ENCODE measurements around the gene TSPAN9. TPM values are rescaled to one million over a fixed set of nuclear protein-coding genes. Genes with fewer than 3 reads are reported as not detected.

Gene TSPAN9
- polyA plus RNA-seq, 3 donors from 2014 or later = 0.44 TPM; not detected in 2

DNA sequence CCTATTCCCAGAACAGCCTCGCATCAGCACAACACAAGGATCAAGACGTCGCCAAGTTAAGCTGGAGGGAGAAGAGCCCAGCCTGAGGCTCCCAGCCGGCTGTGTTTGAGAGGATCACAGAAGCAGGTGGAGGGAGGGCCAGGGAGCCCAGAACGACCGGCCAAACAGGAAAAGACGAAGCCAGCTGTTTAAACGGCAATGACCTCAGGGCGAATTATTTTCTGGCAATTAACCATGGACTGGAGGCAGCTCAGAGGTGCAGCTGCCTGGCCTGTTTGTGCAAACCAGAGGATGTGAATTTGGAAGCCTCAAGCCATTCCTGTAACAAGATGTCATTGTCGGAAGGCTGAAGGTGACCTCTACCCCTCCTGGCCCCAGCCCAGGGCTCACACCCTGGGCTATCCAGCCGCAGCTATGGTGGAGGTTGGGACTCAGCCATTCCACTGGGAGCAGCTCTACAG lies 238.1 kb downstream of the TSPAN9 start:
- Mint-ChIP-seq H3K27me3 (ENCODE audit: low read depth in 3 of 3) (peaks cover 0 to 2% (median 1%) of the 10 kb centered on the region in 3 donors), H3K4me1 (no peaks in the 10 kb centered on the region), H3K36me3 (no peaks in the 10 kb centered on the region), H3K4me3 (no peak overlapping the region), H3K9me3 (no peaks in the 10 kb centered on the region), H3K27ac (no peak overlapping the region)
- no peak for DNase-seq

DNA sequence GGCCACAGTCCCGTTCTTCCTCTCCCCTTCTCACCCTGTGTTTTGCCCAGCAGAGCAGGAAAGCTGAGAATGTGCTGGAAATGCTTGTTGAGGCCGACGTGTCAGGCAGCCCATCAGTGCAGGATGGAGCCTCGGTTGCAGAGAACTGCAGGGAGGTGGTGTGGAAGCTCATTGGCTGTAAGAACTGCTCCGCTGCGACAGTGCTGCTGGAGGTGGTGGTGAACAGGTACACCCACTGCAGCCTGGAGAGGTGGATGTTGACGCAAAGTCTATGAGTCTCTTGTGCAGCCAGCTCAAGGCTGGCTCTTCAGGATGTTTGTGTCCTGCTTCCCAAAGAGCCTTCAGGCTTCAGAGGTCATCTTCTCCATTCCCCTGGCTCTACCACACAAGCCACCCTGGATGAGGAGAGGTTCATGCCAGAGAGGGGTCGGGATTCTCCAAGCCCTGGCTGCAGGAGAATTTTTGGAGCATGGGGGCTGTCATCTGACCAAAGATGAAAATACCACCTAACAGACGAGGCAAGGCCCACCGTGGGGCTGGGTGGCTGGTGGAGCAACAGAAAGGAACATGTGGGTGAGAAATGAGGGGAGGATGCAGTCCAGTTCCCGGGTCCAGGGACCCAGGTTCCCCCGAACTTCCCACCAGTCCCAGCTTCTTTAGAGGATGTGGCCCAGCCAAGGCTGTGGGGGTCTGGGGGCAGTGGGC lies 239.7 kb downstream of the TSPAN9 start:
- no peak overlapping the region for H3K4me3 Mint-ChIP-seq

GRCh38 chr12:3317481-3317815 lies 240.3 kb downstream of the TSPAN9 start:
- Mint-ChIP-seq H3K36me3 (no peaks in the 10 kb centered on the region), H3K4me1 (no peaks in the 10 kb centered on the region), H3K27me3 (ENCODE audit: low read depth in 3 of 3) (peaks cover 0 to 2% (median 1%) of the 10 kb centered on the region in 3 donors), H3K27ac (no peak overlapping the region), H3K4me3 (no peak overlapping the region), H3K9me3 (no peaks in the 10 kb centered on the region)
- DNase-seq = no peak

More for the DNA sequence above, 239.7 kb downstream of the TSPAN9 start:
- Mint-ChIP-seq H3K36me3 (no peaks in the 10 kb centered on the region), H3K27ac (no peak overlapping the region), H3K4me1 (no peaks in the 10 kb centered on the region), H3K27me3 (ENCODE audit: low read depth in 3 of 3) (peaks cover 0 to 2% (median 1%) of the 10 kb centered on the region in 3 donors), H3K9me3 (no peaks in the 10 kb centered on the region)
- DNase-seq = no peak

GRCh38 chr12:3317841-3318501 lies 240.8 kb downstream of the TSPAN9 start:
- Mint-ChIP-seq H3K27ac (no peak overlapping the region), H3K4me3 (no peak overlapping the region)

DNA sequence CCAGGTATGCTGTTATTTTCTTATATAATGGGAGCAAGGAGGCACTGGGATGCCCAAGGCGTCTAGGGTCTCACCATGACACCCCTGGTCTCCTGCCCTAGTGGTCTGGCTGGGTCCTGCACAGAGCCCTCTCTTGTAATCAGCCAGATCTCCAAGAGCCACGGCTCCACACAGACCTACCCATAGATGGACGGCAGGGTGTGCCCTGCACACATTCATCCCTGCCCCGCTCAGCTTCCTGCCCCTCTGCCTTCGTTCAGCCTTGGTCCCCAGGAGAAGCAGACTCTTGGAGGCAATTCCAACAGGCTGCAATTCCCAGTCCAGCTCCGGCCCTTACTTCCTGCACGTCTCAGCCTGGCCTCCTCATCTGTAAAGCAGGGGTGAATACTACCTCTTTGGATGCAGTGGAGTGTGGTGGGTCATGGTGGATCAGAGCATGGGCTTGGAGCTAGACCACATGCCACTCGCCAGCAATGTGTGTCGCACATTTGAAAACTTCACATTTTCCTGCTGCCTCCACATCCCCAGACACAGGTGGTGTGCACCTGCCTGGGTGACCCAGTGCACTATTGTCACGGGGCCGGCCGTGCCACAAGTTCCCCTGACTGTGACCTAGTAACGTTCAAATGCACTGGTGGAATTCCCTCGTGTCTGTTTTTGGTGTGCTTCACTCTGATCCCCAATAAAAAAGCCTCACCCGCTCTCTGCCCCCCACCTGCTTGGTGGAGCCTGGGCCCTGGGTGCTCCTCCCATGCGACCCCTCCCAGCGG lies 242.7 kb downstream of the TSPAN9 start:
- Mint-ChIP-seq H3K4me3 (no peak overlapping the region), H3K4me1 (no peaks in the 10 kb centered on the region), H3K27ac (no peak overlapping the region), H3K36me3 (no peaks in the 10 kb centered on the region), H3K27me3 (ENCODE audit: low read depth in 3 of 3) (peaks cover 0 to 4% (median 0%) of the 10 kb centered on the region in 3 donors), H3K9me3 (no peaks in the 10 kb centered on the region)
- no peak for DNase-seq

More at GRCh38 chr12:3317841-3318501, 240.8 kb downstream of the TSPAN9 start:
- Mint-ChIP-seq H3K4me1 (no peaks in the 10 kb centered on the region), H3K9me3 (no peaks in the 10 kb centered on the region), H3K27me3 (ENCODE audit: low read depth in 3 of 3) (peaks cover 0 to 2% (median 1%) of the 10 kb centered on the region in 3 donors), H3K36me3 (no peaks in the 10 kb centered on the region)
- DNase-seq = no peak

DNA sequence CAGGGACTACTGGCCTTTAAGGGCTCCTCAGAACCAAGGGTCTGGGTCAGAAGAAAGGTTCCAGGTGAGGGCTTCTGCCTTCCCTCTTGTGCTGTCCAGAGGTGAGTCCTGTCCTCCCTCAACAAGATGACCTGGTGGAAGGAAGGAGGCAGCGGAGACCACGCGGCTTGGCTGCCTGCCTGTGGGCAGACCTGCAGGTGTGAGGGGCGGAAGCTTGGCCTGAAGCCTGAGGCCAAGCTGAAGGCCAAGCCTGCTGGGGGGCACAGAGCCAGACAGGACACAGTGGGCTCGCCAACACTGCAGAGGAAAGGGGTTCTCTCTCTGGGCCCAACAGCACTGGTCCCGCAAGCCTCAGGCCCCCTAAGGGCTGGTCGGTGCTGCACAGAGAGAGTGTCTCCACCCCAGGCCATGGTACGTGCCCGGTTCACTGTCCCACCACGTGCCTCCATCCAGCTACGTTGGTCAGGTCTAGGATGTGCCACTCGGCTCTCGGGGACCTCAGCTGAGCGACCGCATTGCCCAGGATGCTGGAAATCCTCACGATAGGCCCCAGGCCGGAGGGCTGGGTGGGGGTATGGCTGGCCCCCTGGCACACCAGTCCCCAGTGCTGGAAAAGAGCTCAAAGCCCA lies 243.8 kb downstream of the TSPAN9 start:
- H3K4me3 Mint-ChIP-seq = no peak overlapping the region
- H3K27ac Mint-ChIP-seq = no peak overlapping the region
- no peaks in the 10 kb centered on the region for H3K4me1 Mint-ChIP-seq
- no peaks in the 10 kb centered on the region for H3K9me3 Mint-ChIP-seq
- DNase-seq = no peak
- H3K27me3 Mint-ChIP-seq (ENCODE audit: low read depth in 3 of 3) = peaks cover 0 to 4% (median 0%) of the 10 kb centered on the region in 3 donors
- no peaks in the 10 kb centered on the region for H3K36me3 Mint-ChIP-seq

DNA sequence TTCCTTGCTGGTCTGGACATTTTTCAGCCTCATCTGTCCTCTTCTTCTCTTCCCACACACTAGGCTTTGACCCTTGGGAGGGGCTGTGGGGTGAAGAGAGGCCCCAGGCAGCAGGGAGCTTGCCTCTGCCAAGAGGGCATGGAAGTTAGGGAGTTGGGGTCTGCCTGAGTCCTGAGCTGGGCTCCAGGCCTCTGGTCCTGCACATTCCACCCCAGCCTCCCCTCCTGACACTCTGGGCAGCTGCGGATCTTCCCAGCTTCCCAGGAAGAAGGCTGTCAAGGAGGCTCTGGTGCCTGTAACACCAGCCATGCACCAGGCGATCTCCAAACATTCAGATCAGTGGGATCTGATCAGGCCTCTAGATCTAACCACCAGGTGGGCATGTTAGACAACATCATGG lies 244.7 kb downstream of the TSPAN9 start:
- no peaks in the 10 kb centered on the region for H3K36me3 Mint-ChIP-seq
- no peak for DNase-seq
- no peaks in the 10 kb centered on the region for H3K4me1 Mint-ChIP-seq
- no peak overlapping the region for H3K27ac Mint-ChIP-seq
- no peaks in the 10 kb centered on the region for H3K9me3 Mint-ChIP-seq
- H3K4me3 Mint-ChIP-seq = no peak overlapping the region
- peaks cover 0 to 4% (median 0%) of the 10 kb centered on the region in 3 donors for H3K27me3 Mint-ChIP-seq (ENCODE audit: low read depth in 3 of 3)

DNA sequence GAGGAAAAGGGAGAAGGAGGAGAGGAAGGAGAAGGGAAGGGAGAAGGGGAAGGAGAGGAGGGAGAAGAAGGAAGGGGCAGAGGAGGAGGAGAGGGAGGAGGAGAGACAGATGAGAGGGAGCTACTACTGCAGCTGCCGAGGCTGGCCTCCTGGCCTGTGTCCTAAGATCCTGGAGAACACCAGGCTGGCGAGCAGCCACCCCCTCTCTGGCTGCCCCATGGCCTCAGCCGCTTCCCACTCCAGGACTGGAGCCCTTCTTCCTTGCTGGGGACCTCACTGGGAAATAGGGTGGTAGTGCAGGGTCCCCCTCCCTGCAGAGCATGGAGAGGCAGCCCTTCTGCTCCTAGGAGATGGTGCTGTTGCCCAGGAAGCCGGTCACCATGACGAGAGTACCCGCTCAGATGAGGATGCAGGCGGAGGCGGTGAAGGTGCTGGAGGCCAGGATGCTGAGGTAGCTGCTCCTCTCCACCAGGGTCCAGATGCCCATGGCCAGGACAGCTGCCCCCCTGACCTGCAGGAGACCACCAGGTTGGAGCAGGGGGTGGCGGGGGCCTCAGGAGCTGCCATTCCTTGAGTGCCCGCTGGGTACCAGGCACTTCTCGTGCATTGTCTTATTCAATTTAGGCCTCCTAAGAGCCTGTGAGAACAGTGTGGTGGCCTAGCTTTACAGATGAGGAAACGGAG lies 246.0 kb downstream of the TSPAN9 start:
- no peaks in the 10 kb centered on the region for H3K36me3 Mint-ChIP-seq
- no peak overlapping the region for H3K27ac Mint-ChIP-seq
- no peaks in the 10 kb centered on the region for H3K9me3 Mint-ChIP-seq
- no peaks in the 10 kb centered on the region for H3K4me1 Mint-ChIP-seq
- H3K4me3 Mint-ChIP-seq = no peak overlapping the region
- no peak for DNase-seq
- peaks cover 0 to 4% (median 0%) of the 10 kb centered on the region in 3 donors for H3K27me3 Mint-ChIP-seq (ENCODE audit: low read depth in 3 of 3)

DNA sequence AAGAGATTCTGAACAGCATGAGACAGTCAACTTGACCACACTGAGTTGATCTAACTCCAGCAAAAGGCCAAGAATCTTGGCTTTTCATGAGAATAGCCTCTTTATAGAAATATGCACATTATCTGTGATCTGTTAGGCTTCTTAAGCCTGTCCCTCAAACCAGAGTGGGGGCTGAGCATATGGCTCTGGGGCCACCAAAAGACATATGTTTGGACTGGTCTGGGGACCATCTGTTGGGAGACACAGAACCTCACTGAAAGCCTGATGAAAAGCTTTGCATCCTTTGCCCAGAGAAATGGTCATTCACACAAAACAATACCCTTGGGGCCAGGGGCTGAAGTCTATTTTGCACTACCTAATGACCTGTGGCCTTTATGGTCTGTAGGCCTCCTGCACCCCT lies 248.6 kb downstream of the TSPAN9 start:
- DNase-seq = no peak
- Mint-ChIP-seq H3K27me3 (ENCODE audit: low read depth in 3 of 3) (peaks cover 0 to 4% (median 0%) of the 10 kb centered on the region in 3 donors), H3K4me1 (no peaks in the 10 kb centered on the region), H3K36me3 (no peaks in the 10 kb centered on the region), H3K4me3 (no peak overlapping the region), H3K9me3 (no peaks in the 10 kb centered on the region), H3K27ac (no peak overlapping the region)

- Mint-ChIP-seq H3K9me3 (no peaks in the 10 kb centered on the region), H3K36me3 (no peaks in the 10 kb centered on the region), H3K27ac (no peak overlapping the region), H3K4me3 (no peak overlapping the region), H3K27me3 (ENCODE audit: low read depth in 3 of 3) (peaks cover 0 to 4% (median 0%) of the 10 kb centered on the region in 3 donors), H3K4me1 (no peaks in the 10 kb centered on the region)
- DNase-seq = no peak
Measured at GRCh38 chr12:3326156-3326849, 249.1 kb downstream of the TSPAN9 start.

GRCh38 chr12:3326850-3327780 lies 249.9 kb downstream of the TSPAN9 start:
- Mint-ChIP-seq H3K9me3 (no peaks in the 10 kb centered on the region), H3K4me3 (no peak overlapping the region), H3K27me3 (ENCODE audit: low read depth in 3 of 3) (peaks cover 0 to 4% (median 0%) of the 10 kb centered on the region in 3 donors), H3K4me1 (no peaks in the 10 kb centered on the region), H3K36me3 (no peaks in the 10 kb centered on the region), H3K27ac (no peak overlapping the region)
- DNase-seq = no peak

- DNase-seq = no peak
- no peaks in the 10 kb centered on the region for H3K4me1 Mint-ChIP-seq
- no peak overlapping the region for H3K27ac Mint-ChIP-seq
- H3K27me3 Mint-ChIP-seq (ENCODE audit: low read depth in 3 of 3) = peaks cover 0 to 4% (median 0%) of the 10 kb centered on the region in 3 donors
- H3K36me3 Mint-ChIP-seq = no peaks in the 10 kb centered on the region
- H3K9me3 Mint-ChIP-seq = no peaks in the 10 kb centered on the region
- H3K4me3 Mint-ChIP-seq = no peak overlapping the region
Measured at GRCh38 chr12:3328081-3328480, 250.9 kb downstream of the TSPAN9 start.
